ENCODE measurements around the gene CSF2. TPM values are rescaled to one million over a fixed set of nuclear protein-coding genes. Genes with fewer than 3 reads are reported as not detected.

CSF2 gene
- total RNA-seq, 1 experiment from 2014 or later = not detected

Other genes with a start within 250 kb of the CSF2 start
- gene MEIKIN, start 128.1 kb upstream of the CSF2 start, total RNA-seq (2021; ENCODE audit: unreplicated experiment) = not detected
- 0.18 TPM for gene ACSL6, start 62.1 kb upstream of the CSF2 start, total RNA-seq (2021; ENCODE audit: unreplicated experiment)
- not detected for gene IL3, start 13.1 kb upstream of the CSF2 start, total RNA-seq (2021; ENCODE audit: unreplicated experiment)
- gene P4HA2, start 154.1 kb downstream of the CSF2 start, total RNA-seq (2021; ENCODE audit: unreplicated experiment) = 25.1 TPM
- 9.9 TPM for gene PDLIM4, start 183.9 kb downstream of the CSF2 start, total RNA-seq (2021; ENCODE audit: unreplicated experiment)
- gene SLC22A4, start 220.6 kb downstream of the CSF2 start, total RNA-seq (2021; ENCODE audit: unreplicated experiment) = 1.5 TPM

Measured in Panc1 (cell line).